GM12892 (cell line): Measurements from ENCODE around the gene PRDM16.

Experiments used
- POLR2A ChIP-seq: IDR thresholded peaks from 2 replicates; pipeline ENCODE4 v1.6.1; 2011; ENCODE audit warnings: low read depth, low read length, control low read depth
- POLR2AphosphoS5 ChIP-seq: IDR thresholded peaks from 2 replicates; pipeline ENCODE4 v1.6.1; 2011; ENCODE audit warnings: low read depth, low read length, control low read depth
- TAF1 ChIP-seq: IDR thresholded peaks from 2 replicates; pipeline ENCODE4 v1.6.1; 2011; ENCODE audit warnings: low read depth, mild to moderate bottlenecking, control low read depth, low read length, borderline replicate concordance

DNA sequence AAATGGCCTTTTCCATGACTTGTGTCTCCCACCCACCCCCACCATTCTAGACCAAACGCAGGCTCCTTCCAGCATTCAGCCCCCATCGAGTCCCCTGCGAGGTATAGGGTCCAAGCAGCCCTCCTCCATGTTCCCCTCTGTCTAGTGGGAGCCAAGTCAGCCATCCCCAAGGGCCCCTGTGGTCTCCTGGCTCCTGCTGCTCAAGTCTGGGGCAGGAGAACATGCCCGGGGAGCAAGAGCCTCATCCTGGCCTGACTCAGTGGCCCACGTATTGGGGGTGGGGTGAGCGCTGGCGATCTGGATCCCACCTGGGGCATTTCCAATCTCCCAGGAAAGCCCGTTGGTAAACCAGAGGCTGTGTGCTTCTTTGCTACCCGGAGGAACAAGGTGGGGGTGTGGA is 4.1 kb upstream of the PRDM16 start:
- TF ChIP-seq POLR2A = no peak
- TF ChIP-seq POLR2AphosphoS5 = no peak
- TF ChIP-seq TAF1 = no peak
